ENCODE data around the gene ARL1.
"Not testable (repeated sequence)": the region's sequence is repeated elsewhere in the genome, so short reads cannot be mapped to it uniquely, and the experiment has no call there.

The ARL1 gene

DNA sequence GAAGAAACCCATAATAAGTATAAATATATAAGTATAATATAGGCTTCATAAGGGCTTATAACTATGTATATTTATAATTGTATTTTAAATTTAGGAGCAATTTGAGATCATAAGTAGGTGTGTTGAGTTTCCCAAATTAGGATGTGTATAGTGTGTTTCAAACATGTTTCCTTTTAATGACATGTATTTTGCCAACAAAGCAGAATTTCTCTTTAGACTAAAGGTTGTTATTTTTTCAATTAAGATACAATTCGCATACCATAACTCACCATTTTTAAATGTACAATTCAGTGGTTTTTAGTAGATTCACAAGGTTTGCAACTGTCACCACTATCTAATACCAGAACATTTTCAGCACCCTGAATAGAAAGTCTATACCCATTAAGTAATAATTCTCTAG is 7.7 kb upstream of the ARL1 start:
- Histone ChIP-seq H3K4me3 (ENCODE audit: low read depth, low read length) (no peak overlapping the region), H3K27ac (ENCODE audit: extremely low read depth, low read depth, low read length) (no peak overlapping the region), H3K9me3 (ENCODE audit: control insufficient read depth, insufficient read depth, low read depth, low read length) (no peaks in the 10 kb centered on the region), H3K4me1 (ENCODE audit: control insufficient read depth, insufficient read depth, low read length) (no peaks in the 10 kb centered on the region), H3K36me3 (ENCODE audit: control insufficient read depth in 2 of 2, insufficient read depth in 1 of 2, low read length in 2 of 2) (no peaks in the 10 kb centered on the region)
- TF ChIP-seq ZNF184 (tag by site-specific recombination; IDR thresholded peaks at IDR 0.05) (no peak), ZNF404 (tag by site-specific recombination; IDR thresholded peaks at IDR 0.05) (no peak), KLF7 (tag by site-specific recombination; IDR thresholded peaks at IDR 0.05; ENCODE audit: borderline replicate concordance) (no peak), SETDB1 (IDR thresholded peaks at IDR 0.05; ENCODE audit: insufficient read length, low read length) (no peak), ZNF174 (tag by site-specific recombination; IDR thresholded peaks at IDR 0.05) (no peak), ZNF785 (tag by site-specific recombination; IDR thresholded peaks at IDR 0.05) (no peak), ZNF596 (tag by site-specific recombination; IDR thresholded peaks at IDR 0.05) (no peak)
- TF ChIP-seq, protein P1, sequence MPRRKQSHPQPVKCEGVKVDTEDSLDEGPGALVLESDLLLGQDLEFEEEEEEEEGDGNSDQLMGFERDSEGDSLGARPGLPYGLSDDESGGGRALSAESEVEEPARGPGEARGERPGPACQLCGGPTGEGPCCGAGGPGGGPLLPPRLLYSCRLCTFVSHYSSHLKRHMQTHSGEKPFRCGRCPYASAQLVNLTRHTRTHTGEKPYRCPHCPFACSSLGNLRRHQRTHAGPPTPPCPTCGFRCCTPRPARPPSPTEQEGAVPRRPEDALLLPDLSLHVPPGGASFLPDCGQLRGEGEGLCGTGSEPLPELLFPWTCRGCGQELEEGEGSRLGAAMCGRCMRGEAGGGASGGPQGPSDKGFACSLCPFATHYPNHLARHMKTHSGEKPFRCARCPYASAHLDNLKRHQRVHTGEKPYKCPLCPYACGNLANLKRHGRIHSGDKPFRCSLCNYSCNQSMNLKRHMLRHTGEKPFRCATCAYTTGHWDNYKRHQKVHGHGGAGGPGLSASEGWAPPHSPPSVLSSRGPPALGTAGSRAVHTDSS (tag by site-specific recombination; IDR thresholded peaks at IDR 0.05): no peak
- TF ChIP-seq, protein P2, sequence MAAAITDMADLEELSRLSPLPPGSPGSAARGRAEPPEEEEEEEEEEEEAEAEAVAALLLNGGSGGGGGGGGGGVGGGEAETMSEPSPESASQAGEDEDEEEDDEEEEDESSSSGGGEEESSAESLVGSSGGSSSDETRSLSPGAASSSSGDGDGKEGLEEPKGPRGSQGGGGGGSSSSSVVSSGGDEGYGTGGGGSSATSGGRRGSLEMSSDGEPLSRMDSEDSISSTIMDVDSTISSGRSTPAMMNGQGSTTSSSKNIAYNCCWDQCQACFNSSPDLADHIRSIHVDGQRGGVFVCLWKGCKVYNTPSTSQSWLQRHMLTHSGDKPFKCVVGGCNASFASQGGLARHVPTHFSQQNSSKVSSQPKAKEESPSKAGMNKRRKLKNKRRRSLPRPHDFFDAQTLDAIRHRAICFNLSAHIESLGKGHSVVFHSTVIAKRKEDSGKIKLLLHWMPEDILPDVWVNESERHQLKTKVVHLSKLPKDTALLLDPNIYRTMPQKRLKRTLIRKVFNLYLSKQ (tag by site-specific recombination; IDR thresholded peaks at IDR 0.05; ENCODE audit: borderline replicate concordance): no peak
- CTCF ChIA-PET: interaction anchor here (0.7 to 1.4 kb wide), 13 partner anchors 11 to 1396 kb away, joined by 3 to 7 read pairs (median 4); no protein-coding TSS in a partner anchor
- POLR2A ChIA-PET: no interaction called here

DNA sequence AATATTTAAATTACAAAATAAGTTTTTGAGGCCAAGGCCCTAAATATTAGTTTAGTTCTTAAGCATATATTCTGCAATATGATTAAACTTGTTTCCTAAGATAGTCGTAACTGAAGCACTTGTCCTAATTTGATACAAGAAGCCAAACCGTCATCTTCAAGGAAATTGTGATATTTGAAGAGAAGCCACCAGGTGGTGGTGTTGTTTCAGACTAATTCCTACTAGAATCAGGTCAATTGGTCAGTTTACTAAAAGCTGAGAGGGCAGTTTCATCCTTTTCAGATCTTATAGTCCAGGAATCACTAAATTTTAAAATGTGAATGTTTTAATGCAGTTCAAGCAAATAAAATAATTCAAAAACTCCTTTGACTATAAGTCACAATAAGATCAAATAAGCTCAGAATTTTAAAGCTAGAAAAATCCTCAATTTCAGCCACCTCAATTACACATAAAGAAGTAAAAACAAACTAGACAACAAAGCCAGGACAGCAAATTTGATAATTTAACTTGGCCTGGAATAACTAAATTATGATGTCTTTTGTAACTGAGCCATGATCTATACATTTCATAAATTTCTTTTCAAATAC is 7.1 kb upstream of the ARL1 start:
- H3K4me1 ChIP-seq (ENCODE audit: control insufficient read depth, insufficient read depth, low read length): no peaks in the 10 kb centered on the region
- no peak overlapping the region for H3K27ac ChIP-seq (ENCODE audit: extremely low read depth, low read depth, low read length)
- ChIA-PET POLR2A (no interaction called here), CTCF (interaction anchor here (0.7 to 1.4 kb wide), 15 partner anchors 11 to 1397 kb away, joined by 3 to 7 read pairs (median 3); no protein-coding TSS in a partner anchor)
- no peak overlapping the region for H3K4me3 ChIP-seq (ENCODE audit: low read depth, low read length)
- H3K36me3 ChIP-seq (ENCODE audit: control insufficient read depth in 2 of 2, insufficient read depth in 1 of 2, low read length in 2 of 2): no peaks in the 10 kb centered on the region
- TF ChIP-seq CTCF (tag by site-specific recombination; IDR thresholded peaks at IDR 0.05) (peak; percentile 34; the same call in 1 of the 2 replicates), ZNF654 (tag by site-specific recombination; IDR thresholded peaks at IDR 0.05; ENCODE audit: low read depth) (peak; percentile 83), ZNF404 (tag by site-specific recombination; IDR thresholded peaks at IDR 0.05) (no peak), ZNF140 (tag by site-specific recombination; IDR thresholded peaks at IDR 0.05) (no peak), SCRT1 (tag by site-specific recombination; IDR thresholded peaks at IDR 0.05; ENCODE audit: borderline replicate concordance) (no peak), ZNF777 (tag by site-specific recombination; IDR thresholded peaks at IDR 0.05; ENCODE audit: borderline replicate concordance) (no peak), ZNF214 (tag by site-specific recombination; IDR thresholded peaks at IDR 0.05; ENCODE audit: borderline replicate concordance) (no peak), ZNF335 (tag by site-specific recombination; conservative IDR thresholded peaks at IDR 0.05) (no peak)
- no peaks in the 10 kb centered on the region for H3K9me3 ChIP-seq (ENCODE audit: control insufficient read depth, insufficient read depth, low read depth, low read length)

DNA sequence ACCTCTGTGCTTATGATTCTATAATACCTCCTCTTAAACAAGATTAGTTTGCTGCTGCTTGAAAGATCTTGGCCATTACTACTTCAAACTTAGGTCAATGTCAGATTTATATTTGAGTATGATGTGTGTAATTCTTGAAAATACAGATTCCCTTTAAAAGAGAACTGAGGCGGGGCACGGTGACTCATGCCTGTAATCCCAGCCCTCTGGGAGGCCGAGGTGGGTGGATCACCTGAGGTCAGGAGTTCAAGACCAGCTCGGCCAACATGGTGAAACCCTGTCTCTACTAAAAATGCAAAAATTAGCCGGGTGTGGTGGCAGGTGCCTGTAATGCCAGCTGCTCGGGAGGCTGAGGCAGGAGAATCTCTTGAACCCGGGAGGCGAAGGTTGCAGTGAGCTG is 2.6 kb upstream of the ARL1 start:
- H3K36me3 ChIP-seq (ENCODE audit: control insufficient read depth in 2 of 2, insufficient read depth in 1 of 2, low read length in 2 of 2); CTCF ChIA-PET; H3K4me1 ChIP-seq (ENCODE audit: control insufficient read depth, insufficient read depth, low read length); H3K27ac ChIP-seq (ENCODE audit: extremely low read depth, low read depth, low read length); POLR2A ChIA-PET; H3K9me3 ChIP-seq (ENCODE audit: control insufficient read depth, insufficient read depth, low read depth, low read length); H3K4me3 ChIP-seq (ENCODE audit: low read depth, low read length): not testable (repeated sequence)
- peak; percentile 49; the same call in 1 of the 2 replicates for TF ChIP-seq ZBTB20 (tag by site-specific recombination; IDR thresholded peaks at IDR 0.05)
